Nephron progenitor cell (in vitro differentiated cells): ENCODE measurements around the gene TRPM1.

ENCODE experiments used
- DNase-seq: peaks from one replicate; pipeline ENCODE4 v3.0.0; 2021
- H3K27ac Mint-ChIP-seq: 2 replicates; pipeline ENCODE4 v1.8.0; 2021; ENCODE audit warnings: mild to moderate bottlenecking, moderate library complexity, mixed read lengths
- H3K27me3 Mint-ChIP-seq: 2 replicates; pipeline ENCODE4 v1.8.0; 2021; ENCODE audit warnings: mild to moderate bottlenecking, low read depth, mixed read lengths; ENCODE audit not compliant: poor library complexity
- H3K36me3 Mint-ChIP-seq: 2 replicates; pipeline ENCODE4 v1.8.0; 2021; ENCODE audit warnings: low read depth, mixed read lengths
- H3K4me1 Mint-ChIP-seq: 2 replicates; pipeline ENCODE4 v1.8.0; 2021; ENCODE audit warnings: mixed read lengths
- H3K4me3 Mint-ChIP-seq: 2 replicates; pipeline ENCODE4 v1.8.0; 2021; ENCODE audit warnings: mild to moderate bottlenecking, moderate library complexity, mixed read lengths
- H3K9me3 Mint-ChIP-seq: 2 replicates; pipeline ENCODE4 v1.8.0; 2021; ENCODE audit warnings: mild to moderate bottlenecking, moderate library complexity, mixed read lengths
- CTCF ChIP-seq: fragments of 200-600 bp; sonication (generic); IDR thresholded peaks from 2 replicates; pipeline ENCODE4 v1.5.0; 2021; ENCODE audit warnings: antibody characterized with exemption

Gene TRPM1

GRCh38 chr15:31084176-31084575, 17.3 kb downstream of the TRPM1 start:
- Mint-ChIP-seq H3K4me1 (peaks cover 47% of the 10 kb centered on the region), H3K4me3 (no peak overlapping the region), H3K27ac (no peak overlapping the region), H3K36me3 (peaks cover 4% of the 10 kb centered on the region), H3K27me3 (peaks cover 20% of the 10 kb centered on the region), H3K9me3 (peaks cover 8% of the 10 kb centered on the region)
- no peak for TF ChIP-seq CTCF
- no peak for DNase-seq

GRCh38 chr15:31083370-31083780, 18.1 kb downstream of the TRPM1 start:
- Mint-ChIP-seq H3K9me3 (peaks cover 8% of the 10 kb centered on the region), H3K4me1 (peaks cover 47% of the 10 kb centered on the region), H3K27ac (no peak overlapping the region), H3K4me3 (no peak overlapping the region), H3K36me3 (peaks cover 4% of the 10 kb centered on the region), H3K27me3 (peaks cover 25% of the 10 kb centered on the region)
- no peak for TF ChIP-seq CTCF
- DNase-seq = no peak

GRCh38 chr15:31082771-31083369, 18.7 kb downstream of the TRPM1 start:
- no peak for TF ChIP-seq CTCF
- Mint-ChIP-seq H3K27ac (no peak overlapping the region), H3K9me3 (peaks cover 8% of the 10 kb centered on the region), H3K36me3 (peaks cover 4% of the 10 kb centered on the region), H3K4me1 (peaks cover 50% of the 10 kb centered on the region), H3K27me3 (peaks cover 25% of the 10 kb centered on the region), H3K4me3 (no peak overlapping the region)
- DNase-seq = no peak

GRCh38 chr15:31081588-31082250, 19.8 kb downstream of the TRPM1 start:
- Mint-ChIP-seq H3K27me3 (peaks cover 25% of the 10 kb centered on the region), H3K4me1 (peaks cover 54% of the 10 kb centered on the region), H3K27ac (no peak overlapping the region), H3K9me3 (peaks cover under 1% of the 10 kb centered on the region), H3K4me3 (no peak overlapping the region), H3K36me3 (no peaks in the 10 kb centered on the region)
- TF ChIP-seq CTCF = no peak
- no peak for DNase-seq

GRCh38 chr15:31081056-31081455, 20.5 kb downstream of the TRPM1 start:
- no peak for TF ChIP-seq CTCF
- Mint-ChIP-seq H3K27ac (no peak overlapping the region), H3K9me3 (no peaks in the 10 kb centered on the region), H3K4me1 (peaks cover 54% of the 10 kb centered on the region), H3K27me3 (peaks cover 26% of the 10 kb centered on the region), H3K36me3 (no peaks in the 10 kb centered on the region), H3K4me3 (no peak overlapping the region)
- no peak for DNase-seq

GRCh38 chr15:31080591-31081014, 20.9 kb downstream of the TRPM1 start:
- no peaks in the 10 kb centered on the region for H3K36me3 Mint-ChIP-seq
- H3K4me1 Mint-ChIP-seq = peaks cover 50% of the 10 kb centered on the region
- H3K27ac Mint-ChIP-seq = no peak overlapping the region
- no peaks in the 10 kb centered on the region for H3K9me3 Mint-ChIP-seq
- TF ChIP-seq CTCF = no peak
- no peak overlapping the region for H3K4me3 Mint-ChIP-seq
- peaks cover 30% of the 10 kb centered on the region for H3K27me3 Mint-ChIP-seq
- peak; percentile 84 for DNase-seq
